Medulla oblongata (tissue), 1 donor: ENCODE results near the gene SLC37A2.

Experiments
- DNase-seq: peaks from one replicate; pipeline ENCODE4 v3.0.0-alpha.2; 2015; ENCODE audit errors: extremely low spot score

SLC37A2 gene

GRCh38 chr11:125108469-125108868 is 45.4 kb downstream of the SLC37A2 start:
- DNase-seq, result no peak

- no peak for DNase-seq
Observed at GRCh38 chr11:125110506-125110905, 47.4 kb downstream of the SLC37A2 start.

- DNase-seq, result no peak
Observed at GRCh38 chr11:125111001-125111342, 47.9 kb downstream of the SLC37A2 start.

- peak; percentile 99 for DNase-seq
Observed at GRCh38 chr11:125111343-125112207, 48.5 kb downstream of the SLC37A2 start, which contains the start of gene TMEM218. TSS of gene TMEM218 (minus strand) at chr11:125111626. CDS start at chr11:125102241, 9,385 bp downstream.

- DNase-seq, result peak; percentile 39
Observed at GRCh38 chr11:125112208-125112604, 49.1 kb downstream of the SLC37A2 start.

- DNase-seq, result no peak
Observed at GRCh38 chr11:125114518-125114917, 51.4 kb downstream of the SLC37A2 start.

GRCh38 chr11:125117429-125117828 is 54.3 kb downstream of the SLC37A2 start:
- DNase-seq, result no peak

GRCh38 chr11:125123194-125123946 is 60.3 kb downstream of the SLC37A2 start:
- no peak for DNase-seq

- DNase-seq, result peak; percentile 75
Observed at GRCh38 chr11:125123947-125124617, 61.0 kb downstream of the SLC37A2 start.

GRCh38 chr11:125124618-125124992 is 61.5 kb downstream of the SLC37A2 start:
- peak; percentile 20 for DNase-seq

GRCh38 chr11:125128450-125128849 is 65.3 kb downstream of the SLC37A2 start:
- DNase-seq, result no peak

- no peak for DNase-seq
Observed at GRCh38 chr11:125129316-125129993, 66.3 kb downstream of the SLC37A2 start.

GRCh38 chr11:125132071-125132470 is 69.0 kb downstream of the SLC37A2 start:
- DNase-seq, result no peak

GRCh38 chr11:125132596-125132995 is 69.5 kb downstream of the SLC37A2 start:
- DNase-seq, result no peak

- DNase-seq, result no peak
Observed at GRCh38 chr11:125136001-125136400, 72.9 kb downstream of the SLC37A2 start.

- DNase-seq, result no peak
Observed at GRCh38 chr11:125138966-125139365, 75.9 kb downstream of the SLC37A2 start.

- no peak for DNase-seq
Observed at GRCh38 chr11:125139778-125140177, 76.7 kb downstream of the SLC37A2 start.
